BLaER1 (cell line): Measurements from ENCODE around the gene HPD.
A peak's percentile ranks its signal among the peaks of the same experiment; 100 is the strongest.
"Not testable (repeated sequence)": the region's sequence is repeated elsewhere in the genome, so short reads cannot be mapped to it uniquely, and the experiment has no call there.

ENCODE experiments used
- H3K27ac ChIP-seq: shearing (Covaris generic); formaldehyde crosslinking; 2 replicates; pipeline ENCODE4 v1.8.1; 2022
- H3K27me3 ChIP-seq: shearing (Covaris generic); formaldehyde crosslinking; 2 replicates; pipeline ENCODE4 v1.8.1; 2022
- H3K36me3 ChIP-seq: shearing (Covaris generic); formaldehyde crosslinking; 2 replicates; pipeline ENCODE4 v1.8.1; 2022
- H3K4me1 ChIP-seq: shearing (Covaris generic); formaldehyde crosslinking; 2 replicates; pipeline ENCODE4 v1.8.1; 2022
- H3K4me2 ChIP-seq: shearing (Covaris generic); formaldehyde crosslinking; 2 replicates; pipeline ENCODE4 v1.8.1; 2022
- H3K4me3 ChIP-seq: shearing (Covaris generic); formaldehyde crosslinking; 2 replicates; pipeline ENCODE4 v1.8.1; 2022
- H3K9ac ChIP-seq: shearing (Covaris generic); formaldehyde crosslinking; 2 replicates; pipeline ENCODE4 v1.8.1; 2022
- H3K9me3 ChIP-seq: shearing (Covaris generic); formaldehyde crosslinking; 2 replicates; pipeline ENCODE4 v1.8.1; 2022
- H4K20me1 ChIP-seq: shearing (Covaris generic); formaldehyde crosslinking; 2 replicates; pipeline ENCODE4 v1.8.1; 2022
- Cebpa-rat ChIP-seq: shearing (Covaris generic); IDR thresholded peaks from 2 replicates; pipeline ENCODE4 v1.8.1; 2022

Gene HPD

GRCh38 chr12:121793838-121794533, 64.7 kb downstream of the HPD start:
- H4K20me1 ChIP-seq, result peaks cover 63% of the 10 kb centered on the region
- peak overlapping the region; percentile 84 for H3K4me3 ChIP-seq
- TF ChIP-seq Cebpa-rat, result no peak
- H3K36me3 ChIP-seq, result peaks cover 30% of the 10 kb centered on the region
- no peaks in the 10 kb centered on the region for H3K27me3 ChIP-seq
- no peaks in the 10 kb centered on the region for H3K9me3 ChIP-seq
- H3K4me2 ChIP-seq, result peak overlapping the region; percentile 93
- peaks cover 87% of the 10 kb centered on the region for H3K4me1 ChIP-seq
- peak overlapping the region; percentile 90 for H3K9ac ChIP-seq
- peak overlapping the region; percentile 88 for H3K27ac ChIP-seq

DNA sequence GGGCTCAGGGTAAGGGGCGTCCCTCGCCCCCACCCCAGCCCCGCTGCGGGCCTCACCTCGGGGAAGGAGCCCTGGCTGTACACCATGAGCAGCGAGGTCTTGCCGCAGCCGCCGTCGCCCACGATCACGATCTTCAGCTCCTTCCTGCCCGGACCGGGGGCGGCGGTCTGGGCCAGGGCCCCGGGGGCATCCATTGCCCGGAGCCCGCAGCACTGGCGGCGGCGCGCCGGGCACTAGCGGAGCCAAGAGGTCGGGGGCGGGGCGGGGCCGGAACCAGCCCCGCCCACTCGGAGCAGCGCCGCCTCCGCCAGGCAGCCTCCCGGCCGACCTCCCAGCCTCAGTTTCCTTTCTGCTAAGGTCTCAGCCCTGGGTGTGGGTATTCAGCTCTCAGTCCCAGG, 65.2 kb downstream of the HPD start, which contains the start of gene RHOF:
RHOF (minus strand) TSS at position 249 of the 398 bp plus-strand sequence; CDS start at position 194, 55 bp downstream.
- peaks cover 87% of the 10 kb centered on the region for H3K4me1 ChIP-seq
- peaks cover 30% of the 10 kb centered on the region for H3K36me3 ChIP-seq
- TF ChIP-seq Cebpa-rat, result no peak
- H3K27ac ChIP-seq, result peak within 1 kb of the TSS; percentile 88
- H3K4me2 ChIP-seq, result peak within 1 kb of the TSS; percentile 93
- H3K4me3 ChIP-seq, result peak within 1 kb of the TSS; percentile 84
- H3K27me3 ChIP-seq, result no peaks in the 10 kb centered on the region
- no peaks in the 10 kb centered on the region for H3K9me3 ChIP-seq
- peaks cover 57% of the 10 kb centered on the region for H4K20me1 ChIP-seq
- H3K9ac ChIP-seq, result peak within 1 kb of the TSS; percentile 90

DNA sequence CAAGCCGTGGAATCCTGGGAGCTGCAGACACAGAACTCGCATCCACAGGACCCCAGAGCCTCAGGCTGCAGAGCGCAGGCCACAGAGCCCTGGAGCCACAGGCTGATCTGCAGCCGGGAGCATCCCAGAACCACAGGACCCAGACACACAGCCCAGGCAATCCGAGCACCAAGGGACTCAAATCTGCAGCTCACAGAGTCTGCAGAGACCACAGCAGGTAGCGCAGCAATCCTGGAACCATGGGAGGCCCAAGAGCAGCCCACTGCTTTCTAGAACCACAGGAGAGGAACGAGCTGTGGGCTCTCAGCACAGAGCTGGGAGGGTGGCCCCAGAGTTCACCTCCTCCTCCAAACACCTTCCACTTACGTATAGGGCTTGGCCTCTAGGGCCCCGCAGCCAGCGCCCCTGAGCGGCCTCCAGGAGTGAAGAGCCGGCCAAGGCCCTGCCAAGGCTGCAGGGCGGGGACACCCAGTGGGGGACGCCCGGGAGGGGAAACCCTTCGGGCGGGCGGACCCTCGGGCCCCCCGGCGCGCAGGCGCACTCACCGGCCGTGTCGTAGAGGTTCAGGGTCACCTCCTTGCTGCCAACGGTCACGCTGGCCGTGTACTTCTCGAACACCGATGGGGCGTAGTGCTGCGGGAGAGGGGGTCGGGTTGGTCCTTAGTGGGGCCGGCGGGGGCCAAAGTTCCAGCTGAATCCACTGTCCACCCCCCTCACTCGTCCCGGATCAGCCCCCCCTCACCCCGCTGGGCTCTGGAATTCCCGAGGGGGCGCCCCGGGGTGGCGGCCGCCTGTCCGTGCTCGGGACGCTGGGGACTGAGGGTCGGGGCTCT, 65.8 kb downstream of the HPD start:
- peak overlapping the region; percentile 93 for H3K4me2 ChIP-seq
- peaks cover 30% of the 10 kb centered on the region for H3K36me3 ChIP-seq
- H3K4me1 ChIP-seq, result peaks cover 87% of the 10 kb centered on the region
- H3K27me3 ChIP-seq, result no peaks in the 10 kb centered on the region
- peak overlapping the region; percentile 90 for H3K9ac ChIP-seq
- no peaks in the 10 kb centered on the region for H3K9me3 ChIP-seq
- TF ChIP-seq Cebpa-rat, result no peak
- H3K27ac ChIP-seq, result peak overlapping the region; percentile 88
- H3K4me3 ChIP-seq, result peak overlapping the region; percentile 84
- H4K20me1 ChIP-seq, result peaks cover 51% of the 10 kb centered on the region

- no peaks in the 10 kb centered on the region for H3K9me3 ChIP-seq
- H3K27me3 ChIP-seq, result no peaks in the 10 kb centered on the region
- peaks cover 87% of the 10 kb centered on the region for H3K4me1 ChIP-seq
- H3K36me3 ChIP-seq, result peaks cover 27% of the 10 kb centered on the region
- H4K20me1 ChIP-seq, result peaks cover 42% of the 10 kb centered on the region
- H3K4me3 ChIP-seq, result peak overlapping the region; percentile 84
- peak overlapping the region; percentile 90 for H3K9ac ChIP-seq
- TF ChIP-seq Cebpa-rat, result no peak
- peak overlapping the region; percentile 88 for H3K27ac ChIP-seq
- H3K4me2 ChIP-seq, result peak overlapping the region; percentile 93
Observed at GRCh38 chr12:121791671-121792551, 66.7 kb downstream of the HPD start.

GRCh38 chr12:121790785-121791184, 67.9 kb downstream of the HPD start:
- H3K4me2 ChIP-seq, result peak overlapping the region; percentile 93
- H3K9ac ChIP-seq, result peak overlapping the region; percentile 81; the same call in 1 of the 2 replicates
- H3K27me3 ChIP-seq, H3K4me3 ChIP-seq, H3K9me3 ChIP-seq: not testable (repeated sequence)
- H3K27ac ChIP-seq, result peak overlapping the region; percentile 95
- peaks cover 28% of the 10 kb centered on the region for H3K36me3 ChIP-seq
- peaks cover 83% of the 10 kb centered on the region for H3K4me1 ChIP-seq
- peaks cover 31% of the 10 kb centered on the region for H4K20me1 ChIP-seq

DNA sequence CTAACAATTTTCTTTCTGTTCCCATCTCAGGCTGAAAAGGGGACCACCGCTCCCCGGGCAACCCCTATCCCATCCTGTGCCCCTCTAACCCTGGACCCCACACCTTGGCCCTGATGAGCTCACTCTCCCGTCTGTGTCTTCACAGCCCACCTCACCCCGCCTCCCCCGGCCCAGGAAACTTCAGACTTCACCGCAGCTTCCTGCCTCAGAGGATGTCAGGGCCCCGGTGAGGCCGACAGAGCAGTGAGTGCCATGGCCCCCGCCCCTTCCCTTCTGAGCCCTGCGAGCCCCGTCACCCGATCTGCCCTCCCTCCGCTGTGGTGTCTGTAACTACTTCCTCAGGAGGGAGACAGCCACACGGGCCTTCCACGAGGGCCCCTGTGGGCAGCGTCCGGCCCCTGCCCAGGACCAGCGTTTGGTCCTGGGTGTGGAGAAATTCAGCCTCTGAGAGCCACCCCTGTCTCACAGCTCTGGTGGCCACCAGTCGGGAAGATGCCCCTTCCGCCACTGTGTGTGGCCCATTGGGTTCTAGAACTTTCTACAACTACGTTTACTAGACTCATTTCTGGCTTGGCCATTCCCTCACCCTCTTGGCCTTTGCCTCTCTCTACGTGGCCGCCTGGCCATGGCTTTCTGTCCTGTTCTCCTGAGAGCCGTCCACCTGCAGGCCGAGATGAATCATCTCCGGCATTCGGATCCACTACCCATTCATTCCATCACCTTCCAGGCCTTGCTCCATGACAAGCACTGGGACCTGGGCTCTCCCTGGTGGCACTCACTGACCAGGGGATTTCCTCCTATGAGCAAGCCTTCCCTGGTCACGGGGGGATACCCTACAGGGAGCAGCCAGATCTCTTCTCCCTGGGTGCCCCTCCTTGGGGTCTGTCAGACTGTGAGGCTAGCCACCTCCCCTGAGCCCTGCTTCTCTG, 68.6 kb downstream of the HPD start:
- H3K27ac ChIP-seq, result peak overlapping the region; percentile 95
- peak overlapping the region; percentile 81 for H3K9ac ChIP-seq
- no peaks in the 10 kb centered on the region for H3K9me3 ChIP-seq
- peaks cover 76% of the 10 kb centered on the region for H3K4me1 ChIP-seq
- no peak for TF ChIP-seq Cebpa-rat
- H3K27me3 ChIP-seq, result no peaks in the 10 kb centered on the region
- H3K4me3 ChIP-seq, result peak overlapping the region; percentile 59
- H4K20me1 ChIP-seq, result peaks cover 23% of the 10 kb centered on the region
- peaks cover 24% of the 10 kb centered on the region for H3K36me3 ChIP-seq
- H3K4me2 ChIP-seq, result peak overlapping the region; percentile 93
